COLO668 (cell line): ENCODE results near the gene TRAF5.
"Not testable (repeated sequence)": the region's sequence is repeated elsewhere in the genome, so short reads cannot be mapped to it uniquely, and the experiment has no call there.

Source experiments
- DNase-seq: peaks from one replicate; lab custom pipeline; 2025; ENCODE audit not compliant: unreplicated experiment; lab: John Stamatoyannopoulos, UW

TRAF5 gene

GRCh38 chr1:211326528-211327345, at the start of gene TRAF5:
Gene TRAF5 (plus strand): TSS chr1:211326833. CDS start chr1:211353240, 26,407 bp downstream.
- DNase-seq: peak; percentile 84

GRCh38 chr1:211279340-211279739, 47.3 kb upstream of the TRAF5 start:
- no peak for DNase-seq

GRCh38 chr1:211280910-211281309, 45.7 kb upstream of the TRAF5 start:
- DNase-seq: no peak

GRCh38 chr1:211281320-211282022, 45.2 kb upstream of the TRAF5 start:
- DNase-seq: no peak

GRCh38 chr1:211282023-211282373, 44.6 kb upstream of the TRAF5 start:
- DNase-seq: no peak

- DNase-seq: no peak
Observed at GRCh38 chr1:211285196-211285595, 41.4 kb upstream of the TRAF5 start.

GRCh38 chr1:211287218-211287617, 39.4 kb upstream of the TRAF5 start:
- DNase-seq: no peak

GRCh38 chr1:211292411-211292810, 34.2 kb upstream of the TRAF5 start:
- DNase-seq: no peak

GRCh38 chr1:211296396-211296795, 30.2 kb upstream of the TRAF5 start:
- DNase-seq: no peak

GRCh38 chr1:211305044-211305443, 21.6 kb upstream of the TRAF5 start:
- DNase-seq: no peak

GRCh38 chr1:211309617-211310016, 17.0 kb upstream of the TRAF5 start:
- DNase-seq: no peak

GRCh38 chr1:211313392-211313791, 13.2 kb upstream of the TRAF5 start:
- no peak for DNase-seq

GRCh38 chr1:211318576-211319280, 7.9 kb upstream of the TRAF5 start:
- no peak for DNase-seq

- no peak for DNase-seq
Observed at GRCh38 chr1:211319892-211320291, 6.7 kb upstream of the TRAF5 start.

GRCh38 chr1:211320980-211321379, 5.7 kb upstream of the TRAF5 start:
- DNase-seq: no peak

- not testable (repeated sequence) for DNase-seq
Observed at GRCh38 chr1:211321646-211322045, 5.0 kb upstream of the TRAF5 start.

- peak; percentile 72 for DNase-seq
Observed at GRCh38 chr1:211323156-211324063, 3.2 kb upstream of the TRAF5 start.

- DNase-seq: peak; percentile 52
Observed at GRCh38 chr1:211324992-211325775, 1.4 kb upstream of the TRAF5 start.

- no peak for DNase-seq
Observed at GRCh38 chr1:211326140-211326527, 499 bp upstream of the TRAF5 start.

- peak; percentile 71 for DNase-seq
Observed at GRCh38 chr1:211327346-211327921, 801 bp downstream of the TRAF5 start.
